Measurements from ENCODE around the gene PLEKHA1. TPM values are rescaled to one million over a fixed set of nuclear protein-coding genes. Genes with fewer than 3 reads are reported as not detected.

The PLEKHA1 gene
- total RNA-seq, 2 donors from 2014 or later, result 14.2 to 26.5 TPM

DNA sequence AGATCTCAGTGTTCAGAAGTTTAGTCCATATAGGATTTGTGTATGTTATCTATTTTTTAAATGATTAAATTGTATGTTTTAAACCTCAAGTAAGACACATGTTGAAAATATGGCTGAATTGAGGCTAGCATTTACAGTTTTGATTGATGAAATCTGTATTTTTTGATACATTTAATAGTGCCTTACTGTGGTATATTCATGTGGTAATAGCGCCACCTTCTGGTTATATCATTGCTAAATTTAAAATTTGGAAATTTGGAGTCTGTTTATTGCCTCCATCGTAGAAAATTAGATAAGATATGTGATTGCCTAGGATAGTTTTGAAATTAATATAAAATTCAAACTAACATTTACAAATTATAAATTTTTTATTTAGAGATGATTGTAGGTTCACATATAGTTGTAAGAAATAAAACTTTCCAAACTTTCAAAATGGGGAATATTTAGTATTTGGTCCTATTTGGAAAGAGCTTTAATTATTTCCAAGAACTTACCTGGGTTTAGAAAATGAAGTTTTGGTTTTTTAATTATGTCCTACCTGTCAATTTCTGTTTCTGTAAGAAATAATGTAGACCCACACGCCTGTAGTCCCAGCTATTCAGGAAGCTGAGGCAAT is 60.8 kb downstream of the PLEKHA1 start:
- peak; percentile 48 for ATAC-seq
- Histone ChIP-seq H3K4me1 (no peaks in the 10 kb centered on the region), H3K9me3 (no peaks in the 10 kb centered on the region), H3K27me3 (no peaks in the 10 kb centered on the region), H3K36me3 (replicated peaks in 1 of 2; ENCODE audit: insufficient read depth in 1 of 2, low read depth in 2 of 2) (peaks cover 0 to 5% of the 10 kb centered on the region in 2 donors), H3K27ac (no peak overlapping the region), H3K4me3 (no peak overlapping the region)
- 29 to 31% methylated on average over 3 of the region's 3 CpGs for WGBS, 2 donors
- intact Hi-C loops (cut with DNase I), result loop anchor here (5.0 kb wide), 1 partner anchor 138 kb away; no protein-coding TSS in a partner anchor
- no peak for TF ChIP-seq POLR2A (IDR thresholded peaks at IDR 0.05)
- TF ChIP-seq, protein P1, sequence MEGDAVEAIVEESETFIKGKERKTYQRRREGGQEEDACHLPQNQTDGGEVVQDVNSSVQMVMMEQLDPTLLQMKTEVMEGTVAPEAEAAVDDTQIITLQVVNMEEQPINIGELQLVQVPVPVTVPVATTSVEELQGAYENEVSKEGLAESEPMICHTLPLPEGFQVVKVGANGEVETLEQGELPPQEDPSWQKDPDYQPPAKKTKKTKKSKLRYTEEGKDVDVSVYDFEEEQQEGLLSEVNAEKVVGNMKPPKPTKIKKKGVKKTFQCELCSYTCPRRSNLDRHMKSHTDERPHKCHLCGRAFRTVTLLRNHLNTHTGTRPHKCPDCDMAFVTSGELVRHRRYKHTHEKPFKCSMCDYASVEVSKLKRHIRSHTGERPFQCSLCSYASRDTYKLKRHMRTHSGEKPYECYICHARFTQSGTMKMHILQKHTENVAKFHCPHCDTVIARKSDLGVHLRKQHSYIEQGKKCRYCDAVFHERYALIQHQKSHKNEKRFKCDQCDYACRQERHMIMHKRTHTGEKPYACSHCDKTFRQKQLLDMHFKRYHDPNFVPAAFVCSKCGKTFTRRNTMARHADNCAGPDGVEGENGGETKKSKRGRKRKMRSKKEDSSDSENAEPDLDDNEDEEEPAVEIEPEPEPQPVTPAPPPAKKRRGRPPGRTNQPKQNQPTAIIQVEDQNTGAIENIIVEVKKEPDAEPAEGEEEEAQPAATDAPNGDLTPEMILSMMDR (IDR thresholded peaks at IDR 0.05), result peak; percentile 23 to 78 (median 72)
- DNase-seq, result no peak

DNA sequence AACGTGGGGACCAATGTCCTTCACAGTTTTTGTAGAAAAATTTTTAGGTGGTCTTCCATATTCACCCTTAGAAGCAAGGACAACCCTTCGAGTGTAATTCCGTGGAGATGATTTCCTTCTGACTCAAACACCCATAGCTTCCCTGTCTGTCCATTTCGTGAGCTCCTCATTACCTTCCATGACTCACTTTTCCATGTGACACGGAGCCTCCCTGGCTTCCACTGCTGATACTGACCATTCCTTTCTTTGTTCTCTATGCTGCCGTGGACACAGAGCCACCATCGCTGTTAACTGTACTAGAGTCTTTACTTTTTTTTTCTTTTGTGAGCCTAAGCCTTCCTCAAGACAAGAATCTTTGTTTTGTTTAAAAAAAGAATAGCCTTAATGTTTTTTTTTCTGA is 67.5 kb downstream of the PLEKHA1 start:
- intact Hi-C loops (cut with DNase I), result no loop called here
- Histone ChIP-seq H3K36me3 (replicated peaks in 1 of 2; ENCODE audit: insufficient read depth in 1 of 2, low read depth in 2 of 2) (no peaks in the 10 kb centered on the region), H3K9me3 (no peaks in the 10 kb centered on the region), H3K27me3 (no peaks in the 10 kb centered on the region), H3K4me3 (no peak overlapping the region), H3K4me1 (no peaks in the 10 kb centered on the region), H3K27ac (no peak overlapping the region)
- DNase-seq (no peak), ATAC-seq (no peak)
- no peak for TF ChIP-seq POLR2A (IDR thresholded peaks at IDR 0.05)
- TF ChIP-seq, protein P1 (IDR thresholded peaks at IDR 0.05), result no peak
- 73% methylated on average over 7 of the region's 7 CpGs for WGBS, 2 donors

DNA sequence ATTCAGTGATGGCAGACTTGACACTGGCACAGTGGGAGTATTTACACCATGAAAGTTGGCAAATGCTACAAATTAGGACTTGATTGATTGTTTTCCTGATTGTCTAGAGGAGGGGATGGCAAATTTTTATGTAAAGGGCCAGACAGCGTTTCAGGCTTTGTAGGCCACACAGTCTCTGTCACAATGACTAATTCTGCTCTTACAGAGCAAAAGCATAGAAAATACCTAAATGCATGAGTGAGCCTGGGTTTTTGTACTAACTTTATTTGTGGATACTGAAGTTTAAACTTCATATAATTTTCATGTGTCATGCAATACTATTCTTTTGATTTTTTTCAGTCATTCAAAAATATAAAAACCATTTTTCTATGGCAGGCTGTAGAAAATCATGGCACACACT is 71.0 kb downstream of the PLEKHA1 start:
- no peak for DNase-seq
- ATAC-seq, result no peak
- H3K27me3 ChIP-seq, result no peaks in the 10 kb centered on the region
- no peaks in the 10 kb centered on the region for H3K9me3 ChIP-seq
- 83 to 90% methylated on average over 1 of the region's 1 CpG for WGBS, 2 donors
- no peaks in the 10 kb centered on the region for H3K4me1 ChIP-seq
- no peaks in the 10 kb centered on the region for H3K36me3 ChIP-seq (replicated peaks in 1 of 2; ENCODE audit: insufficient read depth in 1 of 2, low read depth in 2 of 2)
- H3K27ac ChIP-seq, result no peak overlapping the region
- no peak for TF ChIP-seq POLR2A (IDR thresholded peaks at IDR 0.05)
- TF ChIP-seq, protein P1 (IDR thresholded peaks at IDR 0.05), result no peak
- H3K4me3 ChIP-seq, result no peak overlapping the region
- intact Hi-C loops (cut with DNase I), result no loop called here

DNA sequence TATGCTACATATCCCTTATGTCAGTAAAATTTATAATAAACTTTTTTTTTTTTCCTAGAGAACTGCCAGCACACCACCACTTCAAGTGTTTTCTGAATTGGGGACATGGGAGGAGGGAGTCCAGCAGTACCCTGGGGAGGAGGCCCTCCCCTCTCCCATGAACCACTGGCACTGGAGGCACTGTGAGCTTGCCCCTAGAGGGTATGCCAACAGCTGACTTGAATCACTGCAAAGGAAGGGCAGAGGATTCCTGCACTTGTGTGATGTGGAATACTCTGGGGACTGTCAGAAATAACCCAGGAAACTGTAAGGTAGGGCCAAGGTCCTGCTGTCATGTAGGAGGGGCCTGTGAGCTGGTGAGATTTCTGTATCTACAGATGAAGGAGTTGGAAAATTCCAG is 71.4 kb downstream of the PLEKHA1 start:
- DNase-seq (no peak), ATAC-seq (no peak)
- no peaks in the 10 kb centered on the region for H3K4me1 ChIP-seq
- H3K27ac ChIP-seq, result no peak overlapping the region
- intact Hi-C loops (cut with DNase I), result no loop called here
- TF ChIP-seq, protein P1 (IDR thresholded peaks at IDR 0.05), result no peak
- TF ChIP-seq POLR2A (IDR thresholded peaks at IDR 0.05), result no peak
- H3K27me3 ChIP-seq, result no peaks in the 10 kb centered on the region
- no peak overlapping the region for H3K4me3 ChIP-seq
- H3K36me3 ChIP-seq (replicated peaks in 1 of 2; ENCODE audit: insufficient read depth in 1 of 2, low read depth in 2 of 2), result no peaks in the 10 kb centered on the region
- no peaks in the 10 kb centered on the region for H3K9me3 ChIP-seq
